ENCODE data around the gene LYRM1. TPM values are rescaled to one million over a fixed set of nuclear protein-coding genes. Genes with fewer than 3 reads are reported as not detected.

LYRM1 gene
- total and polyA plus RNA-seq, 2 of the 8 experiments (the other 6 are each of a cell fraction or from before 2014, with no cell fraction given) = 11.6 to 13.4 TPM

DNA sequence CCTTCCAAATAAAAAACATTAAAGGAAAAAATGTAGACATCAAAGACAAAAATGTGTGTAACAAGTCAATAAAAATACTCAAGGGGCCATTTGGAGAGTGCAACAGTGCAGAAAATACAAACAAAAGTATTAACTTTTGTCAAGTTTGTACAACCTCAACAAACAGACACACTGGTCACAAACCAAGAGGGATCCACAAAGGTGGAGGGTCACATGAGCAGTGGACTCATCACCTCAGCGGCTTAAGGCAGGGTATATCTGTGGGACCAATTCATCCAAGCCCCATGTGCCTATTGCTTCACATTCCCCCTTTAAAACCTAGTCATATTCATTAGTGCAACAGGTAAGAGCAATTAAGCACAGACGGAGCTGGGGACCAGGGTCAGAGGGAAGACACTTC is 45.6 kb upstream of the LYRM1 start:
- H2BK12ac ChIP-seq (ENCODE audit: low read depth, low read length) = no peak overlapping the region
- peaks cover 0 to 7% (median 1%) of the 10 kb centered on the region in 4 experiments; a peak in 5 of 8 replicates for H3K36me3 ChIP-seq (ENCODE audit: control insufficient read depth in 2 of 4, insufficient read depth in 4 of 4, low read length in 3 of 4)
- no peak overlapping the region for H4K91ac ChIP-seq (replicated peaks; ENCODE audit: insufficient read length, low read length)
- H3K4me1 ChIP-seq (replicated peaks in 1 of 4; ENCODE audit: control insufficient read depth in 3 of 4, insufficient read depth in 4 of 4, low read length in 3 of 4) = peaks cover 0 to 6% (median under 1%) of the 10 kb centered on the region in 4 experiments; a peak in 2 of 7 replicates
- ChIA-PET CTCF (ENCODE audit: partially characterized antibody) (interaction anchor here (0.6 to 0.7 kb wide), 2 partner anchors 292 to 474 kb away, joined by 3 read pairs; no protein-coding TSS in a partner anchor), POLR2A (ENCODE audit: partially characterized antibody) (interaction anchor here (0.8 kb wide), 1 partner anchor 11 kb away, joined by 3 read pairs; no protein-coding TSS in a partner anchor)
- no peak overlapping the region for H4K5ac ChIP-seq (ENCODE audit: insufficient read length, low read depth, low read length)
- 87% methylated on average over 2 of the region's 2 CpGs; no CpG with 5 or more reads in 1 of the 2 experiments for WGBS, 2 experiments (ENCODE audit: extremely low coverage in 1 of 2, insufficient coverage in 1 of 2, insufficient read length in 1 of 2, insufficient replicate concordance in 2 of 2, low coverage in 1 of 2, low lambda C conversion rate in 2 of 2, missing lambda C conversion rate in 1 of 2)
- H3K79me2 ChIP-seq (ENCODE audit: control insufficient read depth in 1 of 2, insufficient read depth in 2 of 2, low read length in 2 of 2) = 0 out of 4 replicates have a peak, but pooled peaks cover 0 to 6% of the 10 kb centered on the region in 2 experiments
- no peak for FAIRE-seq
- no peak overlapping the region for H2BK5ac ChIP-seq (ENCODE audit: low read depth, low read length)
- no peak overlapping the region for H2BK120ac ChIP-seq (replicated peaks; ENCODE audit: low read depth, low read length)
- H3K79me1 ChIP-seq (ENCODE audit: low read depth, low read length) = peaks cover 4% of the 10 kb centered on the region; the same call in 1 of the 2 replicates
- no peak overlapping the region for H3K4me3 ChIP-seq (ENCODE audit: extremely low read depth in 1 of 4, insufficient read depth in 2 of 4, low read depth in 3 of 4, low read length in 4 of 4)
- no peak overlapping the region for H3K4me2 ChIP-seq (ENCODE audit: insufficient read depth in 1 of 2, low read depth in 2 of 2, low read length in 2 of 2)
- no peak overlapping the region for H3K9ac ChIP-seq (replicated peaks in 1 of 4; ENCODE audit: extremely low read depth in 1 of 4, low read depth in 3 of 4, low read length in 3 of 4)
- no peak overlapping the region for H3K27ac ChIP-seq (ENCODE audit: low read depth, low read length)
- no peak for DNase-seq (ENCODE audit: low read depth in 1 of 2, low spot score in 2 of 2)
- no peak overlapping the region for H2AFZ ChIP-seq (ENCODE audit: low read length)
- H3K4ac ChIP-seq (replicated peaks; ENCODE audit: insufficient read length, low read depth, low read length) = no peak overlapping the region
- H3K9me3 ChIP-seq (ENCODE audit: insufficient read depth in 2 of 2, low read depth in 1 of 2, low read length in 1 of 2) = no peaks in the 10 kb centered on the region
- peaks cover 0 to 3% of the 10 kb centered on the region in 2 experiments for H4K20me1 ChIP-seq (replicated peaks in 1 of 2; ENCODE audit: control insufficient read depth in 1 of 2, insufficient read depth in 2 of 2, low read length in 2 of 2)
- no peaks in the 10 kb centered on the region for H3K27me3 ChIP-seq (replicated peaks in 1 of 4; ENCODE audit: control insufficient read depth in 3 of 4, extremely low read depth in 1 of 4, insufficient read depth in 3 of 4, low read length in 3 of 4)
- no peaks in the 10 kb centered on the region for H3K23me2 ChIP-seq (ENCODE audit: low read depth, low read length)
- no peak overlapping the region for H4K8ac ChIP-seq (ENCODE audit: extremely low read depth, insufficient read depth, low read length)
- no peak overlapping the region for H2BK20ac ChIP-seq (ENCODE audit: low read length)
- H3K56ac ChIP-seq (replicated peaks; ENCODE audit: insufficient read length, low read depth, low read length) = no peak overlapping the region
- H3K23ac ChIP-seq (ENCODE audit: insufficient read length) = no peak overlapping the region
- no peak overlapping the region for H3K18ac ChIP-seq (ENCODE audit: extremely low read depth, low read length)
- H2AK5ac ChIP-seq (ENCODE audit: low read depth, low read length) = no peak overlapping the region
- no peak overlapping the region for H3K14ac ChIP-seq (ENCODE audit: insufficient read length)
- H2BK15ac ChIP-seq (ENCODE audit: low read length) = no peak overlapping the region
- no peak for TF ChIP-seq KDM4A (IDR thresholded peaks at IDR 0.05; ENCODE audit: low read depth, low read length, severe bottlenecking)
